Hippocampal formation (tissue), 2 donors: ENCODE measurements around the gene ATP2B1.

Experiments used
- DNase-seq, 2 donors: peaks; one replicate each; lab custom pipeline; 2025; lab: John Stamatoyannopoulos, UW

ATP2B1 gene

GRCh38 chr12:89657066-89657465 lies 51.6 kb downstream of the ATP2B1 start:
- DNase-seq = no peak

GRCh38 chr12:89655841-89656240 lies 52.8 kb downstream of the ATP2B1 start:
- DNase-seq = no peak

GRCh38 chr12:89651192-89651591 lies 57.4 kb downstream of the ATP2B1 start:
- no peak for DNase-seq

GRCh38 chr12:89650239-89650638 lies 58.4 kb downstream of the ATP2B1 start:
- no peak for DNase-seq

- DNase-seq = no peak
Observed at GRCh38 chr12:89649820-89650219, 58.8 kb downstream of the ATP2B1 start.

- no peak for DNase-seq
Observed at GRCh38 chr12:89649139-89649538, 59.5 kb downstream of the ATP2B1 start.

- no peak for DNase-seq
Observed at GRCh38 chr12:89648211-89648930, 60.3 kb downstream of the ATP2B1 start.

- no peak for DNase-seq
Observed at GRCh38 chr12:89645434-89645833, 63.2 kb downstream of the ATP2B1 start.

- no peak for DNase-seq
Observed at GRCh38 chr12:89642959-89643358, 65.7 kb downstream of the ATP2B1 start.

GRCh38 chr12:89636776-89637160 lies 71.9 kb downstream of the ATP2B1 start:
- DNase-seq = no peak

- no peak for DNase-seq
Observed at GRCh38 chr12:89636052-89636775, 72.4 kb downstream of the ATP2B1 start.

- DNase-seq = no peak
Observed at GRCh38 chr12:89634508-89634907, 74.1 kb downstream of the ATP2B1 start.

GRCh38 chr12:89632778-89633177 lies 75.9 kb downstream of the ATP2B1 start:
- DNase-seq = no peak

- no peak for DNase-seq
Observed at GRCh38 chr12:89622115-89622514, 86.5 kb downstream of the ATP2B1 start.

- DNase-seq = no peak
Observed at GRCh38 chr12:89621521-89621920, 87.1 kb downstream of the ATP2B1 start.

- no peak for DNase-seq
Observed at GRCh38 chr12:89619764-89620163, 88.9 kb downstream of the ATP2B1 start.

- no peak for DNase-seq
Observed at GRCh38 chr12:89618113-89618862, 90.3 kb downstream of the ATP2B1 start.

GRCh38 chr12:89610366-89610765 lies 98.3 kb downstream of the ATP2B1 start:
- no peak for DNase-seq

- no peak for DNase-seq
Observed at GRCh38 chr12:89603678-89604077, 105.0 kb downstream of the ATP2B1 start.

GRCh38 chr12:89597770-89598169 lies 110.9 kb downstream of the ATP2B1 start:
- no peak for DNase-seq

- DNase-seq = no peak
Observed at GRCh38 chr12:89597210-89597609, 111.4 kb downstream of the ATP2B1 start.

- no peak for DNase-seq
Observed at GRCh38 chr12:89593873-89594272, 114.8 kb downstream of the ATP2B1 start.

GRCh38 chr12:89593233-89593632 lies 115.4 kb downstream of the ATP2B1 start:
- no peak for DNase-seq
